B cell (primary cell): Measurements from ENCODE around the gene C1QL3. TPM values are rescaled to one million over a fixed set of nuclear protein-coding genes. Genes with fewer than 3 reads are reported as not detected.

Experiments
- ATAC-seq: fragments of 200-7000 bp; cut with Tn5 transposase; one replicate; pipeline ENCODE4 v1.10.0; 2021; ENCODE audit warnings: low read depth, mild to moderate bottlenecking, moderate number of reproducible peaks, moderate library complexity
- CTCF ChIA-PET: fragments of 350-600 bp; sonication (Branson Sonifier 250); formaldehyde crosslinking; loops from one replicate; lab custom pipeline; 2021; ENCODE audit warnings: antibody characterized with exemption, inconsistent platforms; lab: Charles Lee
- POLR2A ChIA-PET: fragments of 350-600 bp; sonication (Branson Sonifier 250); formaldehyde crosslinking; loops from one replicate; lab custom pipeline; 2021; ENCODE audit warnings: antibody characterized with exemption; lab: Charles Lee
- DNase-seq: peaks from one replicate; pipeline ENCODE4 v3.0.0; 2013
- H2AFZ ChIP-seq: 2 replicates; pipeline ENCODE4 v1.6.1; 2012; ENCODE audit warnings: mild to moderate bottlenecking, low read depth, low read length; ENCODE audit not compliant: insufficient read depth, poor library complexity, severe bottlenecking
- H3K27ac ChIP-seq, 2 donors: 1 replicate in 1 of 2; 2 replicates in 1 of 2; pipeline ENCODE4 v1.5.1; 2012 to 2013; ENCODE audit warnings: low read length in 2 of 2, mild to moderate bottlenecking in 2 of 2, moderate library complexity in 1 of 2
- H3K27me3 ChIP-seq, 4 experiments: fragments of 200-600 bp in 1 of 4; sonication (generic) in 1 of 4; replicated peaks in 1 of 4; 1 replicate in 2 of 4; 2 replicates in 2 of 4; pipeline versions ENCODE4 v1.6.1 to v1.7.0; 2013 to 2016; ENCODE audit warnings: low read length in 3 of 4, mild to moderate bottlenecking in 2 of 4, mixed read lengths in 1 of 4, moderate library complexity in 1 of 4; ENCODE audit not compliant: insufficient read depth in 4 of 4, control insufficient read depth in 3 of 4; ENCODE audit errors: control extremely low read depth in 1 of 4
- H3K36me3 ChIP-seq, 2 experiments: replicated peaks in 1 of 2; 1 replicate in 1 of 2; 2 replicates in 1 of 2; pipeline versions ENCODE4 v1.6.1 to v1.7.1; 2013; ENCODE audit warnings: low read length in 1 of 2; ENCODE audit not compliant: insufficient read depth in 2 of 2, control insufficient read depth in 1 of 2; ENCODE audit errors: control extremely low read depth in 1 of 2, extremely low read depth in 1 of 2
- H3K4me1 ChIP-seq, 2 donors: fragments of 200-600 bp in 1 of 2; sonication (generic) in 1 of 2; 1 replicate in 1 of 2; 2 replicates in 1 of 2; pipeline versions ENCODE4 v1.5.1 to v1.6.1; 2013 to 2017; ENCODE audit warnings: low read length in 2 of 2; ENCODE audit not compliant: control insufficient read depth in 2 of 2, insufficient read depth in 2 of 2
- H3K4me2 ChIP-seq: replicated peaks from 2 replicates; pipeline ENCODE3; 2012; ENCODE audit warnings: mild to moderate bottlenecking, low read depth, low read length; ENCODE audit not compliant: poor library complexity, severe bottlenecking
- H3K4me3 ChIP-seq, 5 experiments: fragments of 200-600 bp in 1 of 5; sonication (generic) in 1 of 5; 1 replicate in 3 of 5; 2 replicates in 2 of 5; pipeline versions ENCODE4 v1.5.1 to v1.7.0; 2011 to 2016; ENCODE audit warnings: low read length in 4 of 5, mild to moderate bottlenecking in 4 of 5, low read depth in 2 of 5, control low read depth in 1 of 5, moderate library complexity in 1 of 5; ENCODE audit not compliant: insufficient read depth in 1 of 5; ENCODE audit errors: control extremely low read depth in 1 of 5, extremely low read depth in 1 of 5
- H3K79me2 ChIP-seq: fragments of 200-600 bp; sonication (generic); one replicate; pipeline ENCODE4 v1.6.0; 2016; ENCODE audit warnings: low read length; ENCODE audit not compliant: control insufficient read depth, insufficient read depth
- H3K9ac ChIP-seq: fragments of 200-600 bp; sonication (generic); 2 replicates; pipeline ENCODE4 v1.6.1; 2017; ENCODE audit warnings: mild to moderate bottlenecking, low read length, moderate library complexity
- H3K9me3 ChIP-seq, 3 donors: one replicate each; pipeline versions ENCODE4 v1.6.1 to v1.7.1; 2013; ENCODE audit warnings: low read length in 2 of 3; ENCODE audit not compliant: control insufficient read depth in 2 of 3, insufficient read depth in 1 of 3; ENCODE audit errors: control extremely low read depth in 1 of 3
- H4K20me1 ChIP-seq: 2 replicates; pipeline ENCODE4 v1.6.0; 2012; ENCODE audit warnings: mild to moderate bottlenecking, low read length; ENCODE audit not compliant: insufficient read depth, control insufficient read depth, poor library complexity, severe bottlenecking
- H3K27ac Mint-ChIP-seq: one replicate; pipeline ENCODE4 v1.8.0; 2021; ENCODE audit warnings: mixed read lengths
- H3K27me3 Mint-ChIP-seq: one replicate; pipeline ENCODE4 v1.8.0; 2021; ENCODE audit warnings: mixed read lengths
- H3K4me1 Mint-ChIP-seq: one replicate; pipeline ENCODE4 v1.8.0; 2021; ENCODE audit warnings: mixed read lengths
- H3K4me3 Mint-ChIP-seq: one replicate; pipeline ENCODE4 v1.8.0; 2021; ENCODE audit warnings: mixed read lengths
- H3K9me3 Mint-ChIP-seq: one replicate; pipeline ENCODE4 v1.8.0; 2022; ENCODE audit warnings: mixed read lengths; ENCODE audit not compliant: insufficient read depth
- EZH2 ChIP-seq: IDR thresholded peaks from 2 replicates; pipeline ENCODE4 v1.6.1; 2012; ENCODE audit warnings: borderline replicate concordance, low read depth, mild to moderate bottlenecking, moderate library complexity, low read length; ENCODE audit not compliant: insufficient read depth, poor library complexity, severe bottlenecking
- WGBS: methylation state at CpG from one replicate; pipeline ENCODE4 v1.1.5; 2013; ENCODE audit warnings: missing lambda C conversion rate; ENCODE audit not compliant: insufficient coverage; 5-methylcytosine and 5-hydroxymethylcytosine counted together
- intact Hi-C: fragments of 100-400 bp; cut with micrococcal nuclease; formaldehyde crosslinking; loops from one replicate; pipeline ENCODE4 v1.10.0; 2022
- polyA plus RNA-seq: library from polyadenylated mRNA; depleted of rRNA; stranded (reverse); fragments of >200 nt; gene quantifications from 2 replicates; pipeline ENCODE4 v1.2.3, GENCODE V29; 2012
- total RNA-seq, 2 donors: library from RNA; stranded (reverse); fragments of 120-200 nt in 1 of 2; gene quantifications; 1 replicate in 1 of 2; 2 replicates in 1 of 2; pipeline versions ENCODE4 v1.2.3 to v1.2.4, GENCODE V29; 2013 to 2022
- TF ChIP-seq, protein P1 (sequence below): fragments of 200-600 bp; IDR thresholded peaks from one replicate; pipeline ENCODE4 v1.8.0; 2022; ENCODE audit warnings: antibody characterized with exemption, mild to moderate bottlenecking

Gene C1QL3
- total and polyA plus RNA-seq, 2 donors (not counting 1 experiment from before 2014, with no cell fraction given) = not detected

GRCh38 chr10:16505161-16505560 lies 16.5 kb downstream of the C1QL3 start:
- Mint-ChIP-seq H3K4me1 (no peaks in the 10 kb centered on the region), H3K4me3 (no peak overlapping the region), H3K27ac (no peak overlapping the region), H3K27me3 (no peaks in the 10 kb centered on the region), H3K9me3 (no peaks in the 10 kb centered on the region)
- no peak overlapping the region for H3K27ac ChIP-seq
- H3K9ac ChIP-seq = no peak overlapping the region
- TF ChIP-seq EZH2 = no peak
- TF ChIP-seq, protein P1, sequence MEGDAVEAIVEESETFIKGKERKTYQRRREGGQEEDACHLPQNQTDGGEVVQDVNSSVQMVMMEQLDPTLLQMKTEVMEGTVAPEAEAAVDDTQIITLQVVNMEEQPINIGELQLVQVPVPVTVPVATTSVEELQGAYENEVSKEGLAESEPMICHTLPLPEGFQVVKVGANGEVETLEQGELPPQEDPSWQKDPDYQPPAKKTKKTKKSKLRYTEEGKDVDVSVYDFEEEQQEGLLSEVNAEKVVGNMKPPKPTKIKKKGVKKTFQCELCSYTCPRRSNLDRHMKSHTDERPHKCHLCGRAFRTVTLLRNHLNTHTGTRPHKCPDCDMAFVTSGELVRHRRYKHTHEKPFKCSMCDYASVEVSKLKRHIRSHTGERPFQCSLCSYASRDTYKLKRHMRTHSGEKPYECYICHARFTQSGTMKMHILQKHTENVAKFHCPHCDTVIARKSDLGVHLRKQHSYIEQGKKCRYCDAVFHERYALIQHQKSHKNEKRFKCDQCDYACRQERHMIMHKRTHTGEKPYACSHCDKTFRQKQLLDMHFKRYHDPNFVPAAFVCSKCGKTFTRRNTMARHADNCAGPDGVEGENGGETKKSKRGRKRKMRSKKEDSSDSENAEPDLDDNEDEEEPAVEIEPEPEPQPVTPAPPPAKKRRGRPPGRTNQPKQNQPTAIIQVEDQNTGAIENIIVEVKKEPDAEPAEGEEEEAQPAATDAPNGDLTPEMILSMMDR = no peak
- no CpG with 5 or more reads among the region's 1 CpG for WGBS
- H3K4me3 ChIP-seq = no peak overlapping the region
- intact Hi-C loops = no loop called here
- ChIA-PET CTCF (interaction anchor here (0.7 kb wide), 1 partner anchor 8 kb away, joined by 3 read pairs; no protein-coding TSS in a partner anchor), POLR2A (no interaction called here)
- ATAC-seq (no peak), DNase-seq (no peak)
- H3K4me2 ChIP-seq = no peak overlapping the region
- no peaks in the 10 kb centered on the region for H3K4me1 ChIP-seq
- H3K9me3 ChIP-seq = no peaks in the 10 kb centered on the region
- no peaks in the 10 kb centered on the region for H4K20me1 ChIP-seq
- peaks cover under 1 to 16% of the 10 kb centered on the region in 2 experiments for H3K36me3 ChIP-seq
- no peaks in the 10 kb centered on the region for H3K27me3 ChIP-seq
- no peaks in the 10 kb centered on the region for H3K79me2 ChIP-seq
- no peak overlapping the region for H2AFZ ChIP-seq

- Histone ChIP-seq H3K4me2 (no peak overlapping the region), H3K9me3 (no peaks in the 10 kb centered on the region), H4K20me1 (no peaks in the 10 kb centered on the region), H3K4me3 (no peak overlapping the region), H3K27ac (no peak overlapping the region), H3K9ac (no peak overlapping the region), H2AFZ (no peak overlapping the region), H3K27me3 (no peaks in the 10 kb centered on the region), H3K79me2 (no peaks in the 10 kb centered on the region), H3K4me1 (no peaks in the 10 kb centered on the region), H3K36me3 (peaks cover 0 to 2% of the 10 kb centered on the region in 2 experiments)
- Mint-ChIP-seq H3K27me3 (no peaks in the 10 kb centered on the region), H3K4me3 (no peak overlapping the region), H3K4me1 (no peaks in the 10 kb centered on the region), H3K9me3 (no peaks in the 10 kb centered on the region), H3K27ac (no peak overlapping the region)
- no peak for ATAC-seq
- intact Hi-C loops = no loop called here
- WGBS = 100% methylated on average over 1 of the region's 4 CpGs
- CTCF ChIA-PET = interaction anchor here (1.3 kb wide), 1 partner anchor 17 kb away, joined by 3 read pairs; no protein-coding TSS in a partner anchor
- TF ChIP-seq, protein P1 = no peak
- TF ChIP-seq EZH2 = no peak
- POLR2A ChIA-PET = no interaction called here
- no peak for DNase-seq
Observed at GRCh38 chr10:16497911-16498310, 23.8 kb downstream of the C1QL3 start.
